Measurements from ENCODE around the gene LRPAP1.

DNA sequence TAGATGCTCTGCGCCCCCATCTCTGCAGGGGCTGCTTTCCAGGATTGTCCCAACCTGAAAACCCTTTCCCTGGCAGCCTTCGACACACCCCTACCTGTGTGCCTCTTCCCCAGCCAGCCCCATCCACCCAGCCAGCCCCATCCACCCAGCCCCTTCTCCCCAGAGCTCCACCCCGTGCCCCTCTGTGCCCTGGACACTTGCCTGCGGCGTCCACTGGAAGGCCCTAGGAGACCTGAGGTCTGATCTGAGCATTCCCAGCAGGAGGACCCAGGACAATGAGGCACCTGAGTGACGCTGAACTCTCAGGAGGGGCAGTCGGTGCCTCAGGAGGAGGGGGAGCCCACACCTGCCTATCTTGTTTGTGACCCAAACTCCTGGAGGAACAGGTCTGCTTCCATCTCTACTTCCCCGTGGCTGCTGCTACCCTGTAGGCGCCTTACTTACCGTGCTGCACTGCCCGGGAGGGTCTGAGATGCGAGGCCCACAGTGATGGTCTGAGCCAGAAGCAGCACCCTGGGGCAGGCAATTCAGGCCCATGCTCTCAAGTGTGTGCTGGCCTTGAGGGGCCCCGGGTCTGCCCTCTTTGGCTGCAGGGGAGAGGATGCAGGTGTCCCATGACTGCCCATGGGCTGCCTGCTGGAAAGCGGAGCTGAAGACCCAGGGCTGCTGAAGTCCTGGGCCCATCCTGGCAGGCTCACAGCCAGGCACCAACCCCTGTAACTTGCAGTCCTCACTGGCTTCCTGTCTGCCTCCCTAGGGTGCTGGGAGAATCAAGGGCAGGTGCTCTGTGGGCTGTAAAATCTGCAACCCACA is 4.9 kb downstream of the LRPAP1 start:
- TF ChIP-seq, protein P1, sequence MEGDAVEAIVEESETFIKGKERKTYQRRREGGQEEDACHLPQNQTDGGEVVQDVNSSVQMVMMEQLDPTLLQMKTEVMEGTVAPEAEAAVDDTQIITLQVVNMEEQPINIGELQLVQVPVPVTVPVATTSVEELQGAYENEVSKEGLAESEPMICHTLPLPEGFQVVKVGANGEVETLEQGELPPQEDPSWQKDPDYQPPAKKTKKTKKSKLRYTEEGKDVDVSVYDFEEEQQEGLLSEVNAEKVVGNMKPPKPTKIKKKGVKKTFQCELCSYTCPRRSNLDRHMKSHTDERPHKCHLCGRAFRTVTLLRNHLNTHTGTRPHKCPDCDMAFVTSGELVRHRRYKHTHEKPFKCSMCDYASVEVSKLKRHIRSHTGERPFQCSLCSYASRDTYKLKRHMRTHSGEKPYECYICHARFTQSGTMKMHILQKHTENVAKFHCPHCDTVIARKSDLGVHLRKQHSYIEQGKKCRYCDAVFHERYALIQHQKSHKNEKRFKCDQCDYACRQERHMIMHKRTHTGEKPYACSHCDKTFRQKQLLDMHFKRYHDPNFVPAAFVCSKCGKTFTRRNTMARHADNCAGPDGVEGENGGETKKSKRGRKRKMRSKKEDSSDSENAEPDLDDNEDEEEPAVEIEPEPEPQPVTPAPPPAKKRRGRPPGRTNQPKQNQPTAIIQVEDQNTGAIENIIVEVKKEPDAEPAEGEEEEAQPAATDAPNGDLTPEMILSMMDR (IDR thresholded peaks at IDR 0.05): no peak
- TF ChIP-seq SMAD3 (CRISPR knock-in tag; IDR thresholded peaks at IDR 0.05; ENCODE audit: borderline replicate concordance) (no peak), NR2C2 (CRISPR knock-in tag; IDR thresholded peaks at IDR 0.05) (no peak), NFYB (CRISPR knock-in tag; conservative IDR thresholded peaks at IDR 0.05; ENCODE audit: low read depth) (no peak)
- TF ChIP-seq, protein P2, sequence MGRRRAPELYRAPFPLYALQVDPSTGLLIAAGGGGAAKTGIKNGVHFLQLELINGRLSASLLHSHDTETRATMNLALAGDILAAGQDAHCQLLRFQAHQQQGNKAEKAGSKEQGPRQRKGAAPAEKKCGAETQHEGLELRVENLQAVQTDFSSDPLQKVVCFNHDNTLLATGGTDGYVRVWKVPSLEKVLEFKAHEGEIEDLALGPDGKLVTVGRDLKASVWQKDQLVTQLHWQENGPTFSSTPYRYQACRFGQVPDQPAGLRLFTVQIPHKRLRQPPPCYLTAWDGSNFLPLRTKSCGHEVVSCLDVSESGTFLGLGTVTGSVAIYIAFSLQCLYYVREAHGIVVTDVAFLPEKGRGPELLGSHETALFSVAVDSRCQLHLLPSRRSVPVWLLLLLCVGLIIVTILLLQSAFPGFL (CRISPR knock-in tag; IDR thresholded peaks at IDR 0.05; ENCODE audit: borderline replicate concordance): no peak
- TF ChIP-seq, protein P3, sequence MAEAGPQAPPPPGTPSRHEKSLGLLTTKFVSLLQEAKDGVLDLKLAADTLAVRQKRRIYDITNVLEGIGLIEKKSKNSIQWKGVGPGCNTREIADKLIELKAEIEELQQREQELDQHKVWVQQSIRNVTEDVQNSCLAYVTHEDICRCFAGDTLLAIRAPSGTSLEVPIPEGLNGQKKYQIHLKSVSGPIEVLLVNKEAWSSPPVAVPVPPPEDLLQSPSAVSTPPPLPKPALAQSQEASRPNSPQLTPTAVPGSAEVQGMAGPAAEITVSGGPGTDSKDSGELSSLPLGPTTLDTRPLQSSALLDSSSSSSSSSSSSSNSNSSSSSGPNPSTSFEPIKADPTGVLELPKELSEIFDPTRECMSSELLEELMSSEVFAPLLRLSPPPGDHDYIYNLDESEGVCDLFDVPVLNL (CRISPR knock-in tag; IDR thresholded peaks at IDR 0.05; ENCODE audit: borderline replicate concordance, low read depth): no peak
